ENCODE data around the gene ACTL7A. TPM values are rescaled to one million over a fixed set of nuclear protein-coding genes. Genes with fewer than 3 reads are reported as not detected.
"Not testable (repeated sequence)": the region's sequence is repeated elsewhere in the genome, so short reads cannot be mapped to it uniquely, and the experiment has no call there.

Gene ACTL7A
- total RNA-seq, 1 experiment from 2014 or later, result not detected

- no TSS peak for BruUV-seq (replicated peaks)
- DNase-seq, result no peak
- no peaks in the 10 kb centered on the region for H3K27me3 Mint-ChIP-seq (ENCODE audit: insufficient read depth, unreplicated experiment)
- H3K27ac Mint-ChIP-seq (ENCODE audit: unreplicated experiment), result no peak overlapping the region
- no peaks in the 10 kb centered on the region for H3K27me3 ChIP-seq (replicated peaks; ENCODE audit: control insufficient read depth, insufficient read depth, low read length)
- TF ChIP-seq CTCF (IDR thresholded peaks at IDR 0.05; ENCODE audit: insufficient read depth in 1 of 2, low read depth in 1 of 2, low read length in 1 of 2, severe bottlenecking in 1 of 2, unreplicated experiment in 1 of 2), result no peak
- H3K4me3 Mint-ChIP-seq (ENCODE audit: unreplicated experiment), result no peak overlapping the region
- H3K9me3 Mint-ChIP-seq (ENCODE audit: unreplicated experiment), result no peaks in the 10 kb centered on the region
- H3K4me1 Mint-ChIP-seq (ENCODE audit: low read depth, unreplicated experiment), result no peaks in the 10 kb centered on the region
- intact Hi-C loops (cut with micrococcal nuclease; ENCODE audit: unreplicated experiment), result no loop called here
- no peaks in the 10 kb centered on the region for H3K36me3 Mint-ChIP-seq (ENCODE audit: insufficient read depth, unreplicated experiment)
- ChIA-PET POLR2A (no interaction called here), CTCF (no interaction called here)
- H3K4me3 ChIP-seq (ENCODE audit: low read depth, low read length), result no peak overlapping the region
- H3K9me3 ChIP-seq, result no peaks in the 10 kb centered on the region
- no peaks in the 10 kb centered on the region for H3K36me3 ChIP-seq (ENCODE audit: control insufficient read depth, insufficient read depth, low read length)
- no peaks in the 10 kb centered on the region for H3K4me1 ChIP-seq
These were observed 16.6 kb upstream of the ACTL7A start for GRCh38 chr9:108845507-108845906.

- intact Hi-C loops (cut with micrococcal nuclease; ENCODE audit: unreplicated experiment), result no loop called here
- Mint-ChIP-seq H3K4me3 (ENCODE audit: unreplicated experiment) (no peak overlapping the region), H3K27ac (ENCODE audit: unreplicated experiment) (no peak overlapping the region), H3K27me3 (ENCODE audit: insufficient read depth, unreplicated experiment) (no peaks in the 10 kb centered on the region), H3K9me3 (ENCODE audit: unreplicated experiment) (no peaks in the 10 kb centered on the region), H3K36me3 (ENCODE audit: insufficient read depth, unreplicated experiment) (no peaks in the 10 kb centered on the region), H3K4me1 (ENCODE audit: low read depth, unreplicated experiment) (no peaks in the 10 kb centered on the region)
- Histone ChIP-seq H3K4me1 (no peaks in the 10 kb centered on the region), H3K36me3 (ENCODE audit: control insufficient read depth, insufficient read depth, low read length) (no peaks in the 10 kb centered on the region), H3K4me3 (ENCODE audit: low read depth, low read length) (no peak overlapping the region), H3K9me3 (no peaks in the 10 kb centered on the region), H3K27me3 (replicated peaks; ENCODE audit: control insufficient read depth, insufficient read depth, low read length) (no peaks in the 10 kb centered on the region)
- CTCF ChIA-PET, result no interaction called here
- POLR2A ChIA-PET, result no interaction called here
- DNase-seq, result no peak
- no peak for TF ChIP-seq CTCF (IDR thresholded peaks at IDR 0.05; ENCODE audit: insufficient read depth in 1 of 2, low read depth in 1 of 2, low read length in 1 of 2, severe bottlenecking in 1 of 2, unreplicated experiment in 1 of 2)
- BruUV-seq (replicated peaks), result no TSS peak
These were observed 16.1 kb upstream of the ACTL7A start for GRCh38 chr9:108845947-108846346.

- H3K27me3 Mint-ChIP-seq (ENCODE audit: insufficient read depth, unreplicated experiment), result not testable (repeated sequence)
These were observed 13.8 kb upstream of the ACTL7A start for GRCh38 chr9:108848296-108848695.

More at GRCh38 chr9:108848296-108848695, 13.8 kb upstream of the ACTL7A start:
- H3K4me3 Mint-ChIP-seq (ENCODE audit: unreplicated experiment); H3K9me3 Mint-ChIP-seq (ENCODE audit: unreplicated experiment); H3K4me3 ChIP-seq (ENCODE audit: low read depth, low read length); BruUV-seq (replicated peaks); H3K36me3 Mint-ChIP-seq (ENCODE audit: insufficient read depth, unreplicated experiment); H3K9me3 ChIP-seq; intact Hi-C loops (cut with micrococcal nuclease; ENCODE audit: unreplicated experiment); H3K4me1 ChIP-seq; POLR2A ChIA-PET; DNase-seq; H3K27ac Mint-ChIP-seq (ENCODE audit: unreplicated experiment); H3K4me1 Mint-ChIP-seq (ENCODE audit: low read depth, unreplicated experiment); H3K27me3 ChIP-seq (replicated peaks; ENCODE audit: control insufficient read depth, insufficient read depth, low read length); CTCF ChIA-PET; H3K36me3 ChIP-seq (ENCODE audit: control insufficient read depth, insufficient read depth, low read length): not testable (repeated sequence)
